H9 (cell line): ENCODE measurements around the gene NT5C2. TPM values are rescaled to one million over a fixed set of nuclear protein-coding genes. Genes with fewer than 3 reads are reported as not detected.
"Not testable (repeated sequence)": the region's sequence is repeated elsewhere in the genome, so short reads cannot be mapped to it uniquely, and the experiment has no call there.

ENCODE experiments used
- DNase-seq: peaks from one replicate; pipeline ENCODE4 v3.0.0-alpha.2; 2017
- H2AFZ ChIP-seq: one replicate; pipeline ENCODE4 v1.6.1; 2013; ENCODE audit warnings: mild to moderate bottlenecking, low read length, control low read depth, moderate library complexity
- H2AK5ac ChIP-seq: 2 replicates; pipeline ENCODE4 v1.6.1; 2013; ENCODE audit warnings: low read length, control low read depth, mixed read lengths; ENCODE audit not compliant: insufficient read length
- H2BK120ac ChIP-seq: one replicate; pipeline ENCODE4 v1.6.1; 2013; ENCODE audit warnings: low read depth, mild to moderate bottlenecking, low read length, control low read depth, inconsistent platforms; ENCODE audit not compliant: poor library complexity, severe bottlenecking
- H2BK12ac ChIP-seq: 2 replicates; pipeline ENCODE4 v1.6.1; 2013; ENCODE audit warnings: low read length, control low read depth, mixed read lengths, low read depth; ENCODE audit not compliant: insufficient read length
- H2BK15ac ChIP-seq: 2 replicates; pipeline ENCODE4 v1.6.1; 2013; ENCODE audit warnings: low read depth, low read length, control low read depth
- H2BK20ac ChIP-seq: one replicate; pipeline ENCODE4 v1.6.1; 2013; ENCODE audit warnings: low read depth, mild to moderate bottlenecking, low read length, control low read depth, inconsistent platforms; ENCODE audit not compliant: poor library complexity, severe bottlenecking
- H2BK5ac ChIP-seq: 2 replicates; pipeline ENCODE4 v1.6.1; 2013; ENCODE audit warnings: low read length, control low read depth, mixed read lengths; ENCODE audit not compliant: insufficient read length
- H3K14ac ChIP-seq: 2 replicates; pipeline ENCODE4 v1.6.1; 2013; ENCODE audit warnings: low read length, control low read depth; ENCODE audit not compliant: insufficient read depth
- H3K18ac ChIP-seq: 2 replicates; pipeline ENCODE4 v1.6.1; 2013; ENCODE audit warnings: low read depth, mild to moderate bottlenecking, mixed read lengths, low read length, control low read depth; ENCODE audit not compliant: insufficient read length
- H3K23ac ChIP-seq: 2 replicates; pipeline ENCODE4 v1.6.1; 2013; ENCODE audit warnings: low read length, control low read depth, mixed read lengths, low read depth; ENCODE audit not compliant: insufficient read length
- H3K23me2 ChIP-seq: 2 replicates; pipeline ENCODE4 v1.6.1; 2013; ENCODE audit warnings: low read depth, mild to moderate bottlenecking, mixed read lengths, low read length, control low read depth; ENCODE audit not compliant: insufficient read length, poor library complexity, severe bottlenecking
- H3K27ac ChIP-seq: 2 replicates; pipeline ENCODE4 v1.5.1; 2013; ENCODE audit warnings: low read length, control low read depth, mixed read lengths, low read depth; ENCODE audit not compliant: insufficient read length
- H3K27me3 ChIP-seq: 2 replicates; pipeline ENCODE4 v1.6.1; 2013; ENCODE audit warnings: low read length, control low read depth, inconsistent platforms; ENCODE audit not compliant: insufficient read depth
- H3K4ac ChIP-seq: 2 replicates; pipeline ENCODE4 v1.6.1; 2013; ENCODE audit warnings: low read depth, mild to moderate bottlenecking, control low read depth, inconsistent platforms, low read length, moderate library complexity
- H3K4me1 ChIP-seq: 2 replicates; pipeline ENCODE4 v1.6.1; 2013; ENCODE audit warnings: low read length, control low read depth, inconsistent platforms; ENCODE audit not compliant: insufficient read depth
- H3K4me2 ChIP-seq: 2 replicates; pipeline ENCODE4 v1.6.1; 2013; ENCODE audit warnings: low read length, control low read depth, mixed read lengths; ENCODE audit not compliant: insufficient read length, insufficient read depth
- H3K56ac ChIP-seq: 2 replicates; pipeline ENCODE4 v1.6.1; 2013; ENCODE audit warnings: low read depth, mild to moderate bottlenecking, mixed read lengths, low read length, control low read depth; ENCODE audit not compliant: insufficient read length
- H3K79me1 ChIP-seq: 2 replicates; pipeline ENCODE4 v1.6.1; 2013; ENCODE audit warnings: low read depth, mild to moderate bottlenecking, moderate library complexity, low read length, control low read depth, inconsistent platforms; ENCODE audit not compliant: insufficient read depth, poor library complexity, severe bottlenecking
- H3K79me2 ChIP-seq: 2 replicates; pipeline ENCODE4 v1.6.1; 2013; ENCODE audit warnings: low read length, control low read depth, inconsistent platforms; ENCODE audit not compliant: insufficient read depth
- H3K9ac ChIP-seq: 2 replicates; pipeline ENCODE4 v1.6.1; 2013; ENCODE audit warnings: low read length, control low read depth, mixed read lengths; ENCODE audit not compliant: insufficient read length; ENCODE audit errors: extremely low read depth
- H3K9me3 ChIP-seq: one replicate; pipeline ENCODE4 v1.6.1; 2013; ENCODE audit warnings: low read depth, low read length, inconsistent platforms; ENCODE audit not compliant: control insufficient read depth
- H3T11ph ChIP-seq: one replicate; pipeline ENCODE4 v1.6.1; 2013; ENCODE audit warnings: mild to moderate bottlenecking, low read length, control low read depth, inconsistent platforms
- H4K20me1 ChIP-seq: one replicate; pipeline ENCODE4 v1.6.1; 2013; ENCODE audit not compliant: control insufficient read depth, insufficient read length, insufficient read depth
- H4K5ac ChIP-seq: 2 replicates; pipeline ENCODE4 v1.6.1; 2013; ENCODE audit warnings: low read depth, mild to moderate bottlenecking, mixed read lengths, low read length, control low read depth; ENCODE audit not compliant: insufficient read length
- H4K8ac ChIP-seq: replicated peaks from 2 replicates; pipeline ENCODE4 v1.6.1; 2013; ENCODE audit warnings: low read length, control low read depth, mixed read lengths, low read depth; ENCODE audit not compliant: insufficient read length
- H4K91ac ChIP-seq: 2 replicates; pipeline ENCODE4 v1.6.1; 2013; ENCODE audit warnings: low read depth, mild to moderate bottlenecking, moderate library complexity, mixed read lengths, low read length, control low read depth; ENCODE audit not compliant: insufficient read length
- H3K27ac Mint-ChIP-seq, 3 experiments: 2 replicates in 2 of 3; 3 replicates in 1 of 3; pipeline ENCODE4 v1.8.0; 2020 to 2021; ENCODE audit warnings: mixed read lengths in 3 of 3, mild to moderate bottlenecking in 1 of 3, moderate library complexity in 1 of 3
- H3K27me3 Mint-ChIP-seq: 2 replicates; pipeline ENCODE4 v1.8.0; 2021; ENCODE audit warnings: low read depth, mild to moderate bottlenecking, moderate library complexity, mixed read lengths
- H3K36me3 Mint-ChIP-seq, 3 experiments: 2 replicates in 2 of 3; 3 replicates in 1 of 3; pipeline ENCODE4 v1.8.0; 2020 to 2021; ENCODE audit warnings: low read depth in 3 of 3, mixed read lengths in 3 of 3; ENCODE audit not compliant: insufficient read depth in 1 of 3
- H3K4me1 Mint-ChIP-seq, 2 experiments: 2 replicates each; pipeline ENCODE4 v1.8.0; 2020; ENCODE audit warnings: mixed read lengths in 2 of 2
- H3K4me3 Mint-ChIP-seq, 2 experiments: 2 replicates in 1 of 2; 3 replicates in 1 of 2; pipeline ENCODE4 v1.8.0; 2020 to 2021; ENCODE audit warnings: mild to moderate bottlenecking in 2 of 2, mixed read lengths in 2 of 2, moderate library complexity in 1 of 2
- H3K9me3 Mint-ChIP-seq, 2 experiments: 2 replicates in 1 of 2; 3 replicates in 1 of 2; pipeline ENCODE4 v1.8.0; 2020; ENCODE audit warnings: mild to moderate bottlenecking in 2 of 2, mixed read lengths in 2 of 2, moderate library complexity in 1 of 2
- CTCF ChIP-seq: fragments of 200-600 bp; sonication (generic); conservative IDR thresholded peaks from 3 replicates; pipeline ENCODE4 v1.8.0; 2021; ENCODE audit warnings: antibody characterized with exemption, mild to moderate bottlenecking
- WGBS: extraction: QIAGEN DNeasy Blood & Tissue Kit; methylation state at CpG from one replicate; pipeline ENCODE4 v1.1.7; 2013; ENCODE audit warnings: missing lambda C conversion rate, low lambda C conversion rate, mixed read lengths; ENCODE audit not compliant: insufficient read length; ENCODE audit errors: extremely low coverage; 5-methylcytosine and 5-hydroxymethylcytosine counted together
- total RNA-seq: library from RNA; stranded (reverse); gene quantifications from 2 replicates; pipeline ENCODE4 v1.2.1, GENCODE V29; 2021

Gene NT5C2
- total RNA-seq, 1 experiment from 2014 or later: 69.6 TPM

DNA sequence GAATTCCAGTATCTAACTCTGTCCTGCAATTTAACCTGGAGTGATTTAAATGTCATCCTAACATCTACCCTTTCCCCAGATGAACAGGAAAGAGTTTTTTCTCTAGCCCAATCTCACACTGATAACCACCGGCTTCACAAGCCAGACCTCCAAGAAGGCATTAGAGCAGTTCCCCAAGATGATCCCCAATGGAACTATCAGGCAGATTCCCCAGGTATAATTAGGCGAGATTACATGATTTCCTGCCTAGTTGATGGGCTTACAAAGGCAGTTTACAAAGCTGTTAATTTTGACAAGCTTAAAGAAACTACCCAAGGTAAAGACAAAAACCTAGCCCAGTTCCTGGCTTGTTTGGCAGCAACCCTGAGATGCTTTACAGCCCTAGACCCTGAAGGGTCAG lies 14.1 kb upstream of the NT5C2 start:
- Histone ChIP-seq H3K9me3 (peaks cover 7% of the 10 kb centered on the region), H3K4me1 (peaks cover 6% of the 10 kb centered on the region; the same call in 1 of the 2 replicates), H4K91ac (peak overlapping the region; percentile 81), H3K27ac (no peak overlapping the region), H3K4ac (no peak overlapping the region), H2BK20ac (no peak overlapping the region), H3T11ph (no peak overlapping the region), H4K8ac (no peak overlapping the region), H2AFZ (no peak overlapping the region), H2AK5ac (no peak overlapping the region), H2BK15ac (no peak overlapping the region), H2BK120ac (peak overlapping the region; percentile 49), H3K27me3 (no peaks in the 10 kb centered on the region), H3K18ac (no peak overlapping the region), H3K79me1 (no peaks in the 10 kb centered on the region), H4K20me1 (no peaks in the 10 kb centered on the region), H2BK5ac (no peak overlapping the region), H3K4me2 (no peak overlapping the region), H2BK12ac (no peak overlapping the region), H4K5ac (no peak overlapping the region), H3K9ac (no peak overlapping the region), H3K56ac (no peak overlapping the region), H3K14ac (no peak overlapping the region), H3K79me2 (no peaks in the 10 kb centered on the region), H3K23me2 (no peaks in the 10 kb centered on the region), H3K23ac (no peak overlapping the region)
- Mint-ChIP-seq H3K36me3 (peaks cover 6 to 14% (median 14%) of the 10 kb centered on the region in 3 experiments), H3K4me1 (peaks cover 40 to 49% of the 10 kb centered on the region in 2 experiments), H3K27me3 (no peaks in the 10 kb centered on the region), H3K27ac (peak overlapping the region in 1 of 3 experiments; percentile 99; a peak in 2 of 7 replicates), H3K9me3 (peaks cover 10 to 17% of the 10 kb centered on the region in 2 experiments), H3K4me3 (no peak overlapping the region)
- DNase-seq: no peak
- no peak for TF ChIP-seq CTCF
- WGBS: no CpG with 5 or more reads among the region's 2 CpGs

- not testable (repeated sequence) for H3K27me3 Mint-ChIP-seq, H3K4me1 ChIP-seq, H4K20me1 ChIP-seq, H3K9ac ChIP-seq, H2BK20ac ChIP-seq, H3K23ac ChIP-seq, H3K14ac ChIP-seq, DNase-seq, H2AFZ ChIP-seq, H3K18ac ChIP-seq, H2AK5ac ChIP-seq, H3T11ph ChIP-seq, H3K9me3 ChIP-seq, H3K4me2 ChIP-seq, H3K27ac ChIP-seq, H4K5ac ChIP-seq, H4K8ac ChIP-seq, H2BK15ac ChIP-seq, H3K27me3 ChIP-seq, H3K56ac ChIP-seq, H3K23me2 ChIP-seq, H3K79me2 ChIP-seq, H2BK5ac ChIP-seq, H3K79me1 ChIP-seq
- H4K91ac ChIP-seq: peak overlapping the region; percentile 81
- Mint-ChIP-seq H3K4me1 (peaks cover 40 to 47% of the 10 kb centered on the region in 2 experiments), H3K9me3 (peaks cover 10 to 17% of the 10 kb centered on the region in 2 experiments), H3K4me3 (peak overlapping the region in 1 of 2 experiments; percentile 6; a peak in 1 of 5 replicates), H3K36me3 (peaks cover 6 to 14% (median 14%) of the 10 kb centered on the region in 3 experiments), H3K27ac (peak overlapping the region in 2 of 3 experiments; percentile 35 to 99; a peak in 3 of 7 replicates)
- no CpG with 5 or more reads among the region's 3 CpGs for WGBS
- H2BK12ac ChIP-seq: peak overlapping the region; percentile 93
- H3K4ac ChIP-seq: 0 out of 2 replicates have a peak overlapping the region, but pooled peaks have one; percentile 62
- H2BK120ac ChIP-seq: peak overlapping the region; percentile 49
Measured at GRCh38 chr10:103206715-103207114, 13.6 kb upstream of the NT5C2 start.
